Heart left ventricle (tissue), 16 donors: Measurements from ENCODE around the gene EFHD2. TPM values are rescaled to one million over a fixed set of nuclear protein-coding genes. Genes with fewer than 3 reads are reported as not detected.
"Not testable (repeated sequence)": the region's sequence is repeated elsewhere in the genome, so short reads cannot be mapped to it uniquely, and the experiment has no call there.

Experiments
- ATAC-seq, 4 donors: fragments of 200-7000 bp; cut with Tn5 transposase; one replicate each; pipeline ENCODE4 v1.9.1; 2020 to 2022; ENCODE audit warnings: moderate library complexity in 4 of 4, mild to moderate bottlenecking in 3 of 4, moderate number of reproducible peaks in 1 of 4
- DNase-seq, 5 donors: peaks; one replicate each; pipeline ENCODE4 v3.0.0-alpha.2; 2020
- H3K27ac ChIP-seq, 12 donors: fragments of 200-600 bp; sonication (generic) in 4 of 12; one replicate each; pipeline versions ENCODE4 v1.5.0 to v1.8.0; 2016 to 2022; ENCODE audit warnings: mild to moderate bottlenecking in 2 of 12
- H3K27me3 ChIP-seq, 9 donors: fragments of 200-600 bp; sonication (generic) in 2 of 9; one replicate each; pipeline versions ENCODE4 v1.5.1 to v1.8.0; 2016 to 2022; ENCODE audit warnings: mild to moderate bottlenecking in 3 of 9
- H3K36me3 ChIP-seq, 9 donors: fragments of 200-600 bp; sonication (generic) in 2 of 9; one replicate each; pipeline versions ENCODE4 v1.5.0 to v1.8.0; 2018 to 2022; ENCODE audit warnings: mild to moderate bottlenecking in 2 of 9
- H3K4me1 ChIP-seq, 12 donors: fragments of 200-600 bp; sonication (generic) in 4 of 12; one replicate each; pipeline versions ENCODE4 v1.5.0 to v1.8.0; 2016 to 2022; ENCODE audit warnings: mild to moderate bottlenecking in 3 of 12
- H3K4me3 ChIP-seq, 12 donors: fragments of 200-600 bp; sonication (generic) in 4 of 12; one replicate each; pipeline versions ENCODE4 v1.5.0 to v1.8.0; 2017 to 2022; ENCODE audit warnings: mild to moderate bottlenecking in 9 of 12, moderate library complexity in 4 of 12
- H3K9me3 ChIP-seq, 12 donors: fragments of 200-600 bp; sonication (generic) in 4 of 12; one replicate each; pipeline versions ENCODE4 v1.5.0 to v1.8.0; 2016 to 2022; ENCODE audit warnings: mild to moderate bottlenecking in 1 of 12
- CTCF ChIP-seq, 12 donors: fragments of 200-600 bp; sonication (generic) in 4 of 12; IDR thresholded peaks; one replicate each; pipeline versions ENCODE4 v1.5.0 to v1.8.0; 2018 to 2022; ENCODE audit warnings: antibody characterized with exemption in 12 of 12, mild to moderate bottlenecking in 5 of 12
- POLR2A ChIP-seq, 2 donors: fragments of 450-650 bp; IDR thresholded peaks; one replicate each; pipeline ENCODE4 v1.6.1; 2017; ENCODE audit warnings: antibody characterized with exemption in 2 of 2, mild to moderate bottlenecking in 2 of 2, moderate library complexity in 2 of 2
- WGBS, 4 donors: extraction: QIAGEN DNeasy Blood & Tissue Kit in 2 of 4; methylation state at CpG; one replicate each; pipeline versions ENCODE4 v1.1.5 to v1.1.7; 2013 to 2018; 5-methylcytosine and 5-hydroxymethylcytosine counted together
- intact Hi-C, 10 donors: fragments of 100-400 bp; cut with DNase I; formaldehyde crosslinking; loops; one replicate each; pipeline versions ENCODE4 v1.11.1 to v1.14.2; 2022
- polyA plus RNA-seq, 2 donors: library from polyadenylated mRNA; stranded (reverse); fragments of 200-250 nt; gene quantifications; one replicate each; pipeline ENCODE4 v1.2.3, GENCODE V29; 2013
- total RNA-seq, 9 donors: library from RNA; depleted of rRNA in 2 of 9; stranded (reverse); fragments of >200 nt in 2 of 9; fragmentation: NEBNext Ultra II Directional in 3 of 9; extraction: Animal tissue kit (Norgen Biotek cat#: 25700) in 3 of 9; gene quantifications; one replicate each; pipeline versions ENCODE4 v1.1.0 to v1.2.4, GENCODE V29; 2016 to 2023
- donor health status: ischemic (EF 13 %, LVEDD 7.1; RV severe dilation, severe dysfunction).
- donor health status: healthy with polysubstance abuse.
- donor health status: DM: no; HTN: yes; CAD: no.
- donor health status: DM: no; HTN: no; CAD: no.
- donor health status: ischemic (EF 25% LVEDD 6.9; RV normal size, moderate dysfunction).
- donor health status: ischemic (EF 25% LVEDD 5.7; RV mildly dilated, moderate dysfunction).
- donor health status: healthy.
- donor health status: DM: yes; HTN: yes; CAD: no.
- donor health status: ischemic (EF 35%, LVEDD 5.7; RV mildly dilated, moderate dysfunction).
- donor health status: nonischemic (EF 11% LVEDD 7.7; RV severe dilation, severe dysfunction).
- donor health status: DM: yes; HTN: yes; CAD: no.
- donor health status: PGD.
- donor health status: ischemic (EF 29% LVEDD 5.4; RV normal size, mild dysfunction).
- donor health status: nonischemic (EF 23%, LVEDD 6.1; RV moderate dilation, normal function).

EFHD2 gene
- total and polyA plus RNA-seq, 11 donors, result 11.2 to 52.2 (median 15.8) TPM

GRCh38 chr1:15370781-15371520 is 38.7 kb upstream of the EFHD2 start:
- Histone ChIP-seq H3K27ac (peak overlapping the region in 10 of 12 donors; percentile 26 to 62 (median 48)), H3K36me3 (no peaks in the 10 kb centered on the region), H3K4me1 (peaks cover 0 to 17% (median 8%) of the 10 kb centered on the region in 12 donors), H3K27me3 (no peaks in the 10 kb centered on the region), H3K9me3 (no peaks in the 10 kb centered on the region), H3K4me3 (no peak overlapping the region)
- peak; percentile 47 to 79 (median 71) for DNase-seq
- no peak for TF ChIP-seq CTCF (IDR thresholded peaks at IDR 0.05)
- WGBS, 4 donors, result 30 to 40% (median 35%) methylated on average over 16 of the region's 16 CpGs
- intact Hi-C loops, result loop anchor here in 2 of 10 donors (5.0 kb wide), 2 partner anchors 39 to 44 kb away; no protein-coding TSS in a partner anchor
- ATAC-seq, result peak; percentile 70 to 93 (median 88)

DNA sequence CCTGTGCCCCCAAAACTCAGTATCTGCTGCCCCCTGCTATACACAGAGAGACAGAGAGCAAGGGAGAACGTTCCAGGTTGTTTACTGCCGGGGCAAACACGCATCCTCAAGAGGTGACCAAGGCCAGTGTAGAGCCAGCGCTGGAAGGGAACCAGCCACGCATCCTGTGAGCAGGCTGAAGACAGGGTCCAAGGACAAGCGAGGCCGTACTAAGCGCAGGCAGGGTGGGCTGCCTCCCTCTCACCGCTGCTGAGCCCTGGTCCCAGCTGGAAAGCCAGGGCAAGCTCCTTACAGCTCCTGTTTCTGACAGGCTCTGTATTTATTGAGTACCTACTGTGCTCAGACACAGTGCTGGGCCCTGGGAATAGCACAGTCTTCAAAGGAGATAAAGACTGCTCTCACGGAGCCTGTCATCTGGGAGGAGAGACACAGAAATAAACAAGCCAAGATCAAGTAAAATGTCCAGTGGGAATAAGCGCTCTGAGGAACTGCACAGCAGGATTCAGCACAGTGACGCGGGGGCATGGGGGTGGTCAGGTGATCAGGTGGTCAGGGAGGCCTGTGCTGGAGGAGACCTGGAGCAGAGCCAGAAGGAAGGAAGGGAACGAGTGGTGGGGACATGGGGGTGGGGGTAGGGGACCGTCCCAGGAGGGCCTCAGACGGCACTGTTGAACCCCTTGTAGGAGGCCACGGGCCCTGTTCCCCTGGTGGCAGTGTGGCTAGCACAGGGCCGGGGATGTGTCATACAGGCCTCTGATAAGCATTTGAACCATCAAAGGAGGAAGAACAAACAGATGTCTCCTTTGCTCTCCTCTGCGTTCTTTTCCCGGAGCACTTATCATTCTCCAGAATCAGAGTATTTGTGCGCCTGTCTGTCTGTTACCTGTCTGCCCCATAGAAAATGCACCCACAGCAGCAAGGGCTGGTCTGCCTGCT is 37.8 kb upstream of the EFHD2 start:
- peak in 2 of 5 donors; percentile 31 to 46 for DNase-seq
- H3K27me3 ChIP-seq, result no peaks in the 10 kb centered on the region
- H3K9me3 ChIP-seq, result no peaks in the 10 kb centered on the region
- peaks cover 0 to 17% (median 8%) of the 10 kb centered on the region in 12 donors for H3K4me1 ChIP-seq
- ATAC-seq, result peak in 3 of 4 donors; percentile 7 to 45 (median 29)
- 72 to 82% (median 73%) methylated on average over 17 to 21 of the region's 21 CpGs for WGBS, 4 donors
- TF ChIP-seq CTCF (IDR thresholded peaks at IDR 0.05) (no peak), POLR2A (IDR thresholded peaks at IDR 0.05) (no peak)
- H3K27ac ChIP-seq, result peak overlapping the region in 5 of 12 donors; percentile 8 to 62 (median 41)
- H3K36me3 ChIP-seq, result no peaks in the 10 kb centered on the region
- H3K4me3 ChIP-seq, result no peak overlapping the region
- intact Hi-C loops, result loop anchor here in 2 of 10 donors (5.0 kb wide), 2 partner anchors 40 to 45 kb away; no protein-coding TSS in a partner anchor

DNA sequence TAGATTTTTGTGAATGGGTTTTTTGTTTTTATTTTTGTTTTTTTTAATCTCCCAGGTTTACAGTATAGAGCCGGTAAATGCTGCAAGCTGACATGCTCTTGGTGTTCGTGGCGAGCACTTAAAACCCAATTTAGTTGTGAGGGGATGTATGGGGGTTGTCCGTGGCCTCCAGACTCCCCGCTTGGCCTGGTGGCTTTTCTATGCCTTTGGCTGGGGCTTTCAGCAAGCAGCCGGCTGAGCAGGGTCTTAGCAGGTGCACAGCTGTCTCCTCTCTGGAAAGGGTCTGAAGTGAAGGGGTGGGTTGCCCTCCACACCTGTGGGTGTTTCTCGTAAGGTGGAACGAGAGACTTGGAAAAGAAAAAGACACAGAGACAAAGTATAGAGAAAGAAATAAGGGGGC is 31.0 kb upstream of the EFHD2 start:
- intact Hi-C loops, result no loop called here
- no peak overlapping the region for H3K4me3 ChIP-seq
- no peaks in the 10 kb centered on the region for H3K9me3 ChIP-seq
- H3K36me3 ChIP-seq, result no peaks in the 10 kb centered on the region
- H3K4me1 ChIP-seq, result peaks cover 0 to 4% (median 0%) of the 10 kb centered on the region in 12 donors
- WGBS, 4 donors, result 90 to 93% (median 92%) methylated on average over 8 of the region's 8 CpGs
- DNase-seq (no peak), ATAC-seq (no peak)
- TF ChIP-seq POLR2A (IDR thresholded peaks at IDR 0.05) (no peak), CTCF (IDR thresholded peaks at IDR 0.05) (no peak)
- H3K27me3 ChIP-seq, result peaks cover 0 to 4% (median 0%) of the 10 kb centered on the region in 9 donors
- no peak overlapping the region for H3K27ac ChIP-seq

GRCh38 chr1:15379151-15379550 is 30.5 kb upstream of the EFHD2 start:
- ATAC-seq, H3K4me1 ChIP-seq, H3K4me3 ChIP-seq, H3K9me3 ChIP-seq, H3K36me3 ChIP-seq, H3K27ac ChIP-seq, intact Hi-C loops, H3K27me3 ChIP-seq, DNase-seq: not testable (repeated sequence)
- 60 to 69% (median 66%) methylated on average over 8 to 9 of the region's 9 CpGs for WGBS, 4 donors
